CD4-positive, CD25-positive, alpha-beta regulatory T cell (primary cell): ENCODE data around the gene MRPS18A. TPM values are rescaled to one million over a fixed set of nuclear protein-coding genes. Genes with fewer than 3 reads are reported as not detected.
"Not testable (repeated sequence)": the region's sequence is repeated elsewhere in the genome, so short reads cannot be mapped to it uniquely, and the experiment has no call there.

Source experiments
- ATAC-seq, 2 donors: fragments of 150-1000 bp; cut with Tn5 transposase; one replicate each; pipeline ENCODE4 v1.10.0; 2021; ENCODE audit warnings: low read depth in 2 of 2, moderate number of reproducible peaks in 2 of 2, moderate library complexity in 1 of 2
- DNase-seq, 3 donors: peaks; one replicate each; pipeline versions ENCODE4 v3.0.0 to v3.0.0-alpha.2; 2012 to 2022; ENCODE audit warnings: mixed read lengths in 1 of 3
- H3K27ac ChIP-seq: one replicate; pipeline ENCODE4 v1.7.0; 2013; ENCODE audit warnings: mild to moderate bottlenecking, low read length; ENCODE audit not compliant: insufficient read depth, poor library complexity, severe bottlenecking
- H3K27me3 ChIP-seq: one replicate; pipeline ENCODE4 v1.7.0; 2013; ENCODE audit warnings: low read length; ENCODE audit not compliant: control insufficient read depth, insufficient read depth
- H3K36me3 ChIP-seq: one replicate; pipeline ENCODE4 v1.7.0; 2013; ENCODE audit warnings: mild to moderate bottlenecking, low read length, moderate library complexity; ENCODE audit not compliant: control insufficient read depth, insufficient read depth
- H3K4me1 ChIP-seq: 2 replicates; pipeline ENCODE4 v1.7.0; 2013; ENCODE audit warnings: mild to moderate bottlenecking, low read length; ENCODE audit not compliant: insufficient read depth, control insufficient read depth, poor library complexity, severe bottlenecking
- H3K4me3 ChIP-seq: one replicate; pipeline ENCODE4 v1.7.0; 2013; ENCODE audit warnings: low read depth, mild to moderate bottlenecking, low read length, moderate library complexity
- H3K9me3 ChIP-seq, 2 experiments: 1 replicate in 1 of 2; 2 replicates in 1 of 2; pipeline ENCODE4 v1.7.0; 2013; ENCODE audit warnings: low read length in 2 of 2, mild to moderate bottlenecking in 1 of 2, moderate library complexity in 1 of 2; ENCODE audit not compliant: control insufficient read depth in 2 of 2
- H3K27ac Mint-ChIP-seq, 3 donors: one replicate each; pipeline ENCODE4 v1.8.0; 2020 to 2022; ENCODE audit warnings: mild to moderate bottlenecking in 3 of 3, mixed read lengths in 3 of 3, moderate library complexity in 2 of 3
- H3K27me3 Mint-ChIP-seq: one replicate; pipeline ENCODE4 v1.8.0; 2022; ENCODE audit warnings: mild to moderate bottlenecking, mixed read lengths
- H3K36me3 Mint-ChIP-seq: one replicate; pipeline ENCODE4 v1.8.0; 2020; ENCODE audit warnings: mixed read lengths
- H3K4me1 Mint-ChIP-seq, 4 donors: one replicate each; pipeline ENCODE4 v1.8.0; 2020 to 2022; ENCODE audit warnings: mixed read lengths in 4 of 4, mild to moderate bottlenecking in 1 of 4
- H3K4me3 Mint-ChIP-seq, 4 donors: one replicate each; pipeline ENCODE4 v1.8.0; 2020 to 2022; ENCODE audit warnings: mild to moderate bottlenecking in 4 of 4, mixed read lengths in 4 of 4, moderate library complexity in 3 of 4
- H3K9me3 Mint-ChIP-seq, 7 donors: one replicate each; pipeline ENCODE4 v1.8.0; 2020 to 2022; ENCODE audit warnings: mixed read lengths in 7 of 7, mild to moderate bottlenecking in 3 of 7, moderate library complexity in 2 of 7
- polyA plus RNA-seq, 4 donors: library from polyadenylated mRNA; unstranded; fragments of 300-500 nt; fragmentation: Illumina TruSeq; gene quantifications; one replicate each; pipeline ENCODE4 v1.2.3, GENCODE V29; 2021
- total RNA-seq: library from RNA; stranded (reverse); gene quantifications from one replicate; pipeline ENCODE4 v1.2.3, GENCODE V29; 2022

MRPS18A gene
- total and polyA plus RNA-seq, 5 donors from 2014 or later: 24.3 to 73.8 (median 68.6) TPM

GRCh38 chr6:43665376-43665775 lies 22.2 kb downstream of the MRPS18A start:
- H3K27me3 ChIP-seq: no peaks in the 10 kb centered on the region
- Mint-ChIP-seq H3K9me3 (no peaks in the 10 kb centered on the region), H3K4me1 (peaks cover 0 to 23% (median 13%) of the 10 kb centered on the region in 4 donors), H3K27me3 (no peaks in the 10 kb centered on the region), H3K27ac (no peak overlapping the region), H3K36me3 (no peaks in the 10 kb centered on the region), H3K4me3 (no peak overlapping the region)
- H3K9me3 ChIP-seq: no peaks in the 10 kb centered on the region
- no peak overlapping the region for H3K4me3 ChIP-seq
- H3K36me3 ChIP-seq: no peaks in the 10 kb centered on the region
- H3K27ac ChIP-seq: no peak overlapping the region
- ATAC-seq: no peak
- no peak for DNase-seq
- H3K4me1 ChIP-seq: peaks cover 13% of the 10 kb centered on the region

DNA sequence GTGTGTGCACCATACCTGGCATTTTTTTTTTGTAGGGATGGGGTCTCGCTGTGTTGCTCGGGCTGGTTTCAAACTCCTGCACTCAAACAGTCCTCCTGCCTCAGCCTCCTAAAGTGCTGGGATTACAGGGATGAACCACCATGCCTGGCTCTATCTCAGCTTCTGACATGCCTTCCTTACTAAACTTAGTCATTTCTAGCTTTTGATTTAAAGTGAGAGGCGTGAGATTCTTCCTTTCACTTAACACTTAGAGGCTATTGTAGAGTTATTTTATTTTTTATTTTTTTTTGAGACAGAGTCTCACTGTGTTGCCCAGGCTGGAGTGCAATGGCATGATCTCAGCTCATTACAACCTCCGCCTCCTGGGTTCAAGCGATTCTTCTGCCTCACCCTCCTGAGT lies 24.6 kb downstream of the MRPS18A start:
- H3K4me3 ChIP-seq, H3K27ac Mint-ChIP-seq, DNase-seq, H3K9me3 ChIP-seq, H3K36me3 Mint-ChIP-seq, H3K27ac ChIP-seq, H3K4me3 Mint-ChIP-seq, H3K36me3 ChIP-seq, H3K4me1 ChIP-seq, H3K27me3 Mint-ChIP-seq, ATAC-seq, H3K9me3 Mint-ChIP-seq, H3K27me3 ChIP-seq: not testable (repeated sequence)
- peaks cover 0 to 11% (median 7%) of the 10 kb centered on the region in 4 donors for H3K4me1 Mint-ChIP-seq

DNA sequence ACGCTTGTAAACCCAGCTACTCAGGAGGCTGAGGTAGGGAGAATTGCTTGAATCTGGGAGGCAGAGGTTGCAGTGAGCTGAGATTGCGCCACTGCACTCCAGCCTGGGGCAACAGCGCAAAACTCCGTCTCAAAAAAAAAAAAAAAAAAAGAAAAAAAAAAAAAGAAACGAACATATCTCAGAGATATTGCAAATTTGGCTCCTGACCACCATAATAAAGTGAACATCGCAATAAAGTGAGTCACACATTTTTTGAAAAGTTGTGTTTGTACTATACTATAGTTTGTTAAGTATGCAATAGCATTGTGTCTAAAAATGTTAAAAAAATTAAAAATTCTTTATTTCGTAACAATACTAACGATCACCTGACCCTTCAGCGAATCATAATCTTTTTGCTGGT lies 29.4 kb downstream of the MRPS18A start:
- Mint-ChIP-seq H3K27me3 (peaks cover 10% of the 10 kb centered on the region), H3K36me3 (no peaks in the 10 kb centered on the region)
- ATAC-seq: no peak

GRCh38 chr6:43657221-43657802 lies 30.3 kb downstream of the MRPS18A start:
- H3K27ac ChIP-seq: no peak overlapping the region
- Mint-ChIP-seq H3K27ac (no peak overlapping the region), H3K4me1 (no peaks in the 10 kb centered on the region), H3K27me3 (peaks cover 10% of the 10 kb centered on the region), H3K36me3 (no peaks in the 10 kb centered on the region), H3K9me3 (peaks cover 0 to 2% (median 0%) of the 10 kb centered on the region in 7 donors), H3K4me3 (no peak overlapping the region)
- ATAC-seq: no peak
- no peaks in the 10 kb centered on the region for H3K27me3 ChIP-seq
- no peaks in the 10 kb centered on the region for H3K4me1 ChIP-seq
- DNase-seq: no peak
- H3K36me3 ChIP-seq: no peaks in the 10 kb centered on the region
- H3K9me3 ChIP-seq: no peaks in the 10 kb centered on the region
- no peak overlapping the region for H3K4me3 ChIP-seq

More for the DNA sequence above, 29.4 kb downstream of the MRPS18A start:
- no peaks in the 10 kb centered on the region for H3K4me1 Mint-ChIP-seq
- no peaks in the 10 kb centered on the region for H3K9me3 ChIP-seq
- no peaks in the 10 kb centered on the region for H3K27me3 ChIP-seq
- H3K9me3 Mint-ChIP-seq: peaks cover 0 to 2% (median 0%) of the 10 kb centered on the region in 7 donors
- H3K27ac ChIP-seq: no peak overlapping the region
- no peak for DNase-seq
- H3K36me3 ChIP-seq: no peaks in the 10 kb centered on the region
- H3K4me3 ChIP-seq: no peak overlapping the region
- H3K4me3 Mint-ChIP-seq: no peak overlapping the region
- H3K27ac Mint-ChIP-seq: no peak overlapping the region
- H3K4me1 ChIP-seq: no peaks in the 10 kb centered on the region

GRCh38 chr6:43652822-43653221 lies 34.8 kb downstream of the MRPS18A start:
- not testable (repeated sequence) for H3K27ac ChIP-seq, H3K9me3 Mint-ChIP-seq, H3K4me3 Mint-ChIP-seq, H3K36me3 Mint-ChIP-seq, H3K36me3 ChIP-seq, ATAC-seq, H3K27me3 ChIP-seq, H3K4me1 ChIP-seq, H3K27ac Mint-ChIP-seq, H3K4me1 Mint-ChIP-seq, H3K4me3 ChIP-seq, H3K27me3 Mint-ChIP-seq, DNase-seq, H3K9me3 ChIP-seq

- DNase-seq (no peak), ATAC-seq (no peak)
- peaks cover 6 to 17% (median 11%) of the 10 kb centered on the region in 4 donors for H3K4me1 Mint-ChIP-seq
- H3K27ac Mint-ChIP-seq: peak overlapping the region in 1 of 3 donors; percentile 68
- no peaks in the 10 kb centered on the region for H3K27me3 Mint-ChIP-seq
- H3K27me3 ChIP-seq: no peaks in the 10 kb centered on the region
- H3K9me3 ChIP-seq: no peaks in the 10 kb centered on the region
- H3K27ac ChIP-seq: no peak overlapping the region
- no peaks in the 10 kb centered on the region for H3K36me3 ChIP-seq
- peaks cover 4% of the 10 kb centered on the region for H3K36me3 Mint-ChIP-seq
- no peaks in the 10 kb centered on the region for H3K9me3 Mint-ChIP-seq
- H3K4me3 Mint-ChIP-seq: no peak overlapping the region
- no peak overlapping the region for H3K4me3 ChIP-seq
- peaks cover 11% of the 10 kb centered on the region for H3K4me1 ChIP-seq
Observed at GRCh38 chr6:43648248-43648647, 39.3 kb downstream of the MRPS18A start.

DNA sequence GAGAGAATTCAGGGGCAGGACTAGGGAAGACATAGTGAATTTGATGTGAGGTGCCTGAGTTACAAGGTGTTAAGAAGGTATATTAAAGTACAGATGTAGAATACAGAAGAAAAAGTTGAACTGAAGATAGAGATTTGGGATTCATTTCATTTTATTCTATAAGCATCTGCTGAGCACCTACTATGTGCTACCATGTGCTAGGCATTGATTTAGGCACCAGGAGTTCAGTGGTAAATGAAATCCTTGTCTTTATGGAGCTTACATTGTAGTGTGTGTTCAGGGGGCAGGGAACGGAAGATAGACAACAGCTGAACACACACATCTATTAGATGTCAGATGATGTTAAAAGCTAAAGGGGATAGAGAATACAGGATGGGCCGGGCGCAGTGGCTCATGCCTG lies 40.0 kb downstream of the MRPS18A start:
- Mint-ChIP-seq H3K27me3 (no peaks in the 10 kb centered on the region), H3K4me3 (no peak overlapping the region), H3K4me1 (peaks cover 10 to 19% (median 14%) of the 10 kb centered on the region in 4 donors), H3K27ac (peak overlapping the region in 1 of 3 donors; percentile 55), H3K9me3 (no peaks in the 10 kb centered on the region), H3K36me3 (peaks cover 6% of the 10 kb centered on the region)
- DNase-seq: no peak
- peaks cover 11% of the 10 kb centered on the region for H3K4me1 ChIP-seq
- no peaks in the 10 kb centered on the region for H3K27me3 ChIP-seq
- no peak overlapping the region for H3K4me3 ChIP-seq
- H3K9me3 ChIP-seq: no peaks in the 10 kb centered on the region
- no peak for ATAC-seq
- H3K36me3 ChIP-seq: peaks cover under 1% of the 10 kb centered on the region
- no peak overlapping the region for H3K27ac ChIP-seq

DNA sequence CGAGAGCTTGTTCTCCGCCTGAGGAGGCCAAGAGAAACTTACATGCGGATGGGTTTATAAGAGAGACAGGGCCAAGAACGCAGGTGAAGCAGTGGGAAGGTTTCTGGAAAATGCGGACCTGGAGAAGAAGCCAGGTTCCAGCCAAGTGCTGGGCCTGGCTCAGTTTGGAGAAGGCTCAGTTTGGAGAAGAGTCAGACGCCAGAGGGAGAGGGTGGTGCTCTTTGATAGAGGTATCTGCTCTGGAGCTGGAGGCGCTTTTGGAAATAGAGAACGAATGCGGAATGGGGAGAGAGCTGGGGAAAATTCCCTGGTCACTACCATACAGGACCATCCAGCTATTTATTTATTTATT lies 42.0 kb downstream of the MRPS18A start:
- no peak for ATAC-seq
- Mint-ChIP-seq H3K4me3 (peak overlapping the region; percentile 80 to 96 (median 84)), H3K9me3 (no peaks in the 10 kb centered on the region), H3K4me1 (peaks cover 10 to 25% (median 19%) of the 10 kb centered on the region in 4 donors), H3K27ac (peak overlapping the region in 1 of 3 donors; percentile 76), H3K36me3 (peaks cover 13% of the 10 kb centered on the region), H3K27me3 (no peaks in the 10 kb centered on the region)
- DNase-seq: no peak
- Histone ChIP-seq H3K4me1 (peaks cover 11% of the 10 kb centered on the region), H3K4me3 (peak overlapping the region; percentile 51), H3K9me3 (no peaks in the 10 kb centered on the region), H3K27ac (peak overlapping the region; percentile 23), H3K27me3 (no peaks in the 10 kb centered on the region), H3K36me3 (peaks cover 18% of the 10 kb centered on the region)
